IPS-11a (cell line): ENCODE results near the gene CARD9.
"Not testable (repeated sequence)": the region's sequence is repeated elsewhere in the genome, so short reads cannot be mapped to it uniquely, and the experiment has no call there.

Source experiments
- H3K4me3 ChIP-seq: one replicate; pipeline ENCODE4 v1.5.1; 2013; ENCODE audit warnings: low read depth, low read length, control low read depth

Gene CARD9

GRCh38 chr9:136364942-136365774 is 8.3 kb downstream of the CARD9 start:
- no peak overlapping the region for H3K4me3 ChIP-seq

GRCh38 chr9:136363949-136364748 is 9.3 kb downstream of the CARD9 start:
- H3K4me3 ChIP-seq, result peak overlapping the region; percentile 69

- peak within 1 kb of the TSS; percentile 69 for H3K4me3 ChIP-seq
Measured at GRCh38 chr9:136363106-136363948, 10.1 kb downstream of the CARD9 start, which contains the start of gene DNLZ. DNLZ (minus strand) TSS chr9:136363744; CDS start chr9:136363714, 30 bp downstream.

GRCh38 chr9:136362450-136362784 is 11.1 kb downstream of the CARD9 start:
- no peak overlapping the region for H3K4me3 ChIP-seq

- H3K4me3 ChIP-seq, result no peak overlapping the region
Measured at GRCh38 chr9:136361754-136362449, 11.6 kb downstream of the CARD9 start.

- H3K4me3 ChIP-seq, result no peak overlapping the region
Measured at GRCh38 chr9:136361047-136361753, 12.3 kb downstream of the CARD9 start.

- no peak overlapping the region for H3K4me3 ChIP-seq
Measured at GRCh38 chr9:136359774-136360718, 13.4 kb downstream of the CARD9 start.

GRCh38 chr9:136358888-136359287 is 14.6 kb downstream of the CARD9 start:
- H3K4me3 ChIP-seq, result no peak overlapping the region

- no peak overlapping the region for H3K4me3 ChIP-seq
Measured at GRCh38 chr9:136358016-136358415, 15.5 kb downstream of the CARD9 start.

GRCh38 chr9:136357202-136357725 is 16.2 kb downstream of the CARD9 start:
- no peak overlapping the region for H3K4me3 ChIP-seq

GRCh38 chr9:136355616-136356557 is 17.6 kb downstream of the CARD9 start:
- H3K4me3 ChIP-seq, result no peak overlapping the region

- no peak overlapping the region for H3K4me3 ChIP-seq
Measured at GRCh38 chr9:136354592-136355085, 18.8 kb downstream of the CARD9 start.

- no peak overlapping the region for H3K4me3 ChIP-seq
Measured at GRCh38 chr9:136353757-136354488, 19.5 kb downstream of the CARD9 start.

GRCh38 chr9:136353088-136353487 is 20.4 kb downstream of the CARD9 start:
- no peak overlapping the region for H3K4me3 ChIP-seq

- no peak overlapping the region for H3K4me3 ChIP-seq
Measured at GRCh38 chr9:136352682-136353081, 20.8 kb downstream of the CARD9 start.

- H3K4me3 ChIP-seq, result not testable (repeated sequence)
Measured at GRCh38 chr9:136351868-136352267, 21.6 kb downstream of the CARD9 start.
